Dendritic cell treated with granulocyte-macrophage colony-stimulating factor and Interleukin-4, amounts not matched to agents 40 ng/mL and 50 ng/mL, for 4 days (primary cell): ENCODE data around the gene GALK1.
A peak's percentile ranks its signal among the peaks of the same experiment; 100 is the strongest.
"Not testable (repeated sequence)": the region's sequence is repeated elsewhere in the genome, so short reads cannot be mapped to it uniquely, and the experiment has no call there.

ENCODE experiments used
- H3K27ac Mint-ChIP-seq: one replicate; pipeline ENCODE4 v1.8.0; 2022; ENCODE audit warnings: mild to moderate bottlenecking, mixed read lengths
- H3K27me3 Mint-ChIP-seq: one replicate; pipeline ENCODE4 v1.8.0; 2022; ENCODE audit warnings: mild to moderate bottlenecking, mixed read lengths
- H3K36me3 Mint-ChIP-seq: one replicate; pipeline ENCODE4 v1.8.0; 2022; ENCODE audit warnings: low read depth, mixed read lengths
- H3K4me1 Mint-ChIP-seq: one replicate; pipeline ENCODE4 v1.8.0; 2022; ENCODE audit warnings: low read depth, mixed read lengths
- H3K4me3 Mint-ChIP-seq: one replicate; pipeline ENCODE4 v1.8.0; 2022; ENCODE audit warnings: mild to moderate bottlenecking, moderate library complexity, mixed read lengths
- H3K9me3 Mint-ChIP-seq: one replicate; pipeline ENCODE4 v1.8.0; 2022; ENCODE audit warnings: mixed read lengths
- intact Hi-C: fragments of 100-400 bp; cut with micrococcal nuclease; formaldehyde crosslinking; loops from one replicate; pipeline ENCODE4 v1.15.0; 2022

Gene GALK1

DNA sequence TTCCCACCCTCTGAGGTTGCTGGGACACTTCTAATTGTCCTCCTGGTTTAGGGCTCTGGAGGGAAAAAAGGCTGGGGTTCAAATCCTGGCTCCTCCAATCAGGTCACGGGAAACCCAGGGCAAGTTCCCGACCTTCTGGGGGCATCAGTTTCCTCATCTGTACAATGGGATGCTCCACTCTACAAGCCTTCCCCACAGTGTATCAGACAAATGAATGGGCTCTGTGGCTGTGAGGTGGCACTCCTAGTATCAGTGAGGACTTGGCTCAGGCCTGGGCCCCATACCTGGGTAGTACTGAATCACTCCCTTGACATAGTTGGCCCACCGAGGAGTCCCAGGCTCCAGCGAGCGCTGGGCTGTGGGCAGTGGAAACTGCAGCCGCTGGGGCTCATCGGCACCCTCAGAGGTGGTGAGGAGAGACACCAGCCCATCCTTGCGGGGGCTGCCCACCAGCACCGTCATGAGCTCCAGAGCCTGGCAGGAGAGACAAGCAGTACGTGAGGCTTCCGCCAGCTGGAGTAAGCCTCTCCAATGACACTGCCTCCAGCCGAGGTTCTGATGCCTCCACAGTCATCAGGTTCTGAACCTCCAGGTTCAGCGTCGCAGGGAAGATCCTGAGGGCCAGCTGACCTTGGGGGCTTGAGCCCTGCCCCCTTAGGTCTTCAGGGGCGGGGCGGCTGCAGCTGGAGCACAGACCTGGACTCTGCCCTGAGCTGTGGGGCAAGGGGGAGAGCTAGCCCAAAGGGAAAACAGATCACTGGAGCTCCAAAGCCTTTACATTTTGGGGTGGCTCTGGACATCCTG, 1.2 kb downstream of the GALK1 start:
- H3K27me3 Mint-ChIP-seq, result peaks cover 2% of the 10 kb centered on the region
- no peaks in the 10 kb centered on the region for H3K9me3 Mint-ChIP-seq
- peak overlapping the region; percentile 79 for H3K27ac Mint-ChIP-seq
- H3K36me3 Mint-ChIP-seq, result peaks cover 34% of the 10 kb centered on the region
- peaks cover 27% of the 10 kb centered on the region for H3K4me1 Mint-ChIP-seq
- peak overlapping the region; percentile 79 for H3K4me3 Mint-ChIP-seq
- intact Hi-C loops, result loop anchor here (5.0 kb wide), 1 partner anchor 68 kb away; no protein-coding TSS in a partner anchor

DNA sequence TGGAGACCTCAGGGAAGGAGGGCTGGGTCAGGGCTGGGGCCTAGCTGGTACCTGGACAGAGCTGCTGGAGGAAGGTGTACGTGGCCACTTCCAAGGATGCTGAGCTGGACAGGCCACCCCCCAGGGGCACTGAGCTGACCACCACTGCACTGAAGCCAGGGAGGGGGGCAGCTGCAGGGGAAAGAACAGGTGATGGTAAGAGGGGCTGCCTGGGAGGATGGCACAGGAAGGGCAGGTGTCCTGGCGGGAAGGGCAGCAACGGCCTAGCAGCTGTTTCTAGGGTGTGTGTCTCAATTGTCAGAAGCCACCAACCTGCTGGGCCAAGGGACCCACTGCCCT, 1.8 kb downstream of the GALK1 start:
- Mint-ChIP-seq H3K27me3 (peaks cover 2% of the 10 kb centered on the region), H3K36me3 (peaks cover 40% of the 10 kb centered on the region), H3K4me1 (peaks cover 27% of the 10 kb centered on the region), H3K27ac (no peak overlapping the region), H3K4me3 (no peak overlapping the region), H3K9me3 (no peaks in the 10 kb centered on the region)
- intact Hi-C loops, result loop anchor here (5.0 kb wide), 1 partner anchor 69 kb away; no protein-coding TSS in a partner anchor

DNA sequence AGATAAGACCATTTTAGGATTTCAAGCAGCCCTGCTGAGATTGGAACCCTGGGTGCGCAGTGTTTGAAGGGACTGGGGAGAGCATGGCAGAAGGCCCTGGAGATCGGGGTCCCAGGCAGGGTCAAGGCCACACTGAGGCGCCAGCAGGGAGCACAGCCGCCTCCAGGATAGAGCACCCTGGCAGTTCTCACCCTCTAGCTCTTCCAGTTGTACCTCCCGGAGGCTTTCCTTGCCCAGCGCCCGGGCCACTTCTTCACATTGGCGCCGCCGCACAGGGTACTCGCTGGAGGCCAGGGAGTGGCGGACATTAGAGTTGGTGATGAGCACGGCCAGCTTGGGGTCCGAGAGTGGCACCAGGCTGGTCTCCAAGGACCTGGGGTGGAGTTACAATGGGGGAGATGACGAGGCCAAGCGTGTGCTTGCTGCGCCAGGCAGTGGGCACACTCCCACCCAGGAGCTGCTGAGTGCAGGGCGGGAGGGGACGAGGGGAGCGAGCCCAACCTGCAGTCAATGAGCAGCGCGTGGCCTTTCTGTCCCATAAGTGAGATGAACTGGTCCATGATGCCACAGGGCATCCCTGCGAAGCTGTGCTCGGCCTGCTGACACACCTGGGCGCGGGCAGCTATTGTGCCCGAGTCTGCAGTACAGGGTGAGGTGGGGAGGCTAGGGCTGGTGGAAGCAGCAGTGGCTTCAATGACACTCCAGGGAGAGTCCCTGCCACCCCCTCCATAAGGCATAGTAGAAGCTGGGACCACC, 2.3 kb downstream of the GALK1 start:
- Mint-ChIP-seq H3K27ac (no peak overlapping the region), H3K4me3 (no peak overlapping the region), H3K4me1 (peaks cover 27% of the 10 kb centered on the region), H3K27me3 (peaks cover 2% of the 10 kb centered on the region), H3K36me3 (peaks cover 45% of the 10 kb centered on the region), H3K9me3 (no peaks in the 10 kb centered on the region)
- intact Hi-C loops, result loop anchor here (5.0 kb wide), 1 partner anchor 70 kb away; no protein-coding TSS in a partner anchor

DNA sequence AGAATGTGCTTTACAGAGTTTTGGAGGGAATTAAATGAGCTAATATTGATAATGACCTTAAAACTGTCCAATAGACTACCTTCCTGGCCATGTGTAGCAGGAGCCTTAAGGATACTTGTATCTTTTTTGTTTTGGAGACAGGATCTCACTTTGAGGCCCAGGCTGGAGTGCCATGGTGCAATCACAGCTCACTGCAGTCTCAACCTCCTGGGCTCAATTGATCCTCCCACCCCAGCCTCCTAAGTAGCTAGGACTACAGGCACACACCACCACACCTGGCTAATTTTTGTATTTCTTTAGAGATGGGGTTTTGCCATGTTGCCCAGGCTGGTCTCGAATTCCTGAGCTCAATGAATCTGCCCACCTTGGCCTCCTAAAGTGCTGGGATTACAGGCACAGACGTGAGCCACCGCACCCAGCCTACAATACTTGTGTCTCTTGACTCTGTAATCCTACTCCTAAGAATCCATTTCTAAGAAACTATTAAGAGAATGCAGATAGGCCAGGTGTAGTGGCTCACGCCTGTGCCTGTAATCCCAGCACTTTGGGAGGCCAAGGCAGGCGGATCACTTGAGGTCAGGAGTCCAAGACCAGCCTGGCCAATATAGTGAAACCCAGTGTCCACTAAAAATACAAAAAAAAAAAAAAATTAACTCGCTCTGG, 4.9 kb downstream of the GALK1 start:
- peaks cover 40% of the 10 kb centered on the region for H3K4me1 Mint-ChIP-seq
- intact Hi-C loops, result loop anchor here (5.0 kb wide), 1 partner anchor 72 kb away; no protein-coding TSS in a partner anchor
- peaks cover 55% of the 10 kb centered on the region for H3K36me3 Mint-ChIP-seq
- H3K4me3 Mint-ChIP-seq, H3K27me3 Mint-ChIP-seq, H3K27ac Mint-ChIP-seq, H3K9me3 Mint-ChIP-seq: not testable (repeated sequence)

DNA sequence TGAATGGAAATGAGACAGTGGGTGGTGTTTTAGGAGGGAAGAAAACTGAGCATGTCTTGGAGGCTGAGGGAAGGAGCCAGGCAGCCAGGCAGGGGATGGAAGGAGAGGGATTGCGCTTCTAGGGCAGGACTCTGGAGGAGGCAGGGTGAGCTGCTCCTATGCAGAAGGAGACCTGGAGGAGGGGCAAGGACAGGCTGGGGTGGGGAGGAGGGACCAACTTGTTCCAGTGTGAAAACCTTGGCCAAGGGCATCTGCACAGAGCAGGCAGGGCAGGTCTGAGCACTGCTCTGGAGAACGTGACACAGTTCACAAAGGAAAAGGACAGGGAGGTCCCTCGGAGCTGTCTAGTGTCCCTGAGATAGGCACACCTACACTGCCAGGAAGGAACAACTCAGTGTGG, 5.5 kb downstream of the GALK1 start:
- intact Hi-C loops, result no loop called here
- peaks cover 44% of the 10 kb centered on the region for H3K4me1 Mint-ChIP-seq
- peaks cover 55% of the 10 kb centered on the region for H3K36me3 Mint-ChIP-seq
- peaks cover 7% of the 10 kb centered on the region for H3K27me3 Mint-ChIP-seq
- no peak overlapping the region for H3K27ac Mint-ChIP-seq
- no peak overlapping the region for H3K4me3 Mint-ChIP-seq
- H3K9me3 Mint-ChIP-seq, result no peaks in the 10 kb centered on the region

DNA sequence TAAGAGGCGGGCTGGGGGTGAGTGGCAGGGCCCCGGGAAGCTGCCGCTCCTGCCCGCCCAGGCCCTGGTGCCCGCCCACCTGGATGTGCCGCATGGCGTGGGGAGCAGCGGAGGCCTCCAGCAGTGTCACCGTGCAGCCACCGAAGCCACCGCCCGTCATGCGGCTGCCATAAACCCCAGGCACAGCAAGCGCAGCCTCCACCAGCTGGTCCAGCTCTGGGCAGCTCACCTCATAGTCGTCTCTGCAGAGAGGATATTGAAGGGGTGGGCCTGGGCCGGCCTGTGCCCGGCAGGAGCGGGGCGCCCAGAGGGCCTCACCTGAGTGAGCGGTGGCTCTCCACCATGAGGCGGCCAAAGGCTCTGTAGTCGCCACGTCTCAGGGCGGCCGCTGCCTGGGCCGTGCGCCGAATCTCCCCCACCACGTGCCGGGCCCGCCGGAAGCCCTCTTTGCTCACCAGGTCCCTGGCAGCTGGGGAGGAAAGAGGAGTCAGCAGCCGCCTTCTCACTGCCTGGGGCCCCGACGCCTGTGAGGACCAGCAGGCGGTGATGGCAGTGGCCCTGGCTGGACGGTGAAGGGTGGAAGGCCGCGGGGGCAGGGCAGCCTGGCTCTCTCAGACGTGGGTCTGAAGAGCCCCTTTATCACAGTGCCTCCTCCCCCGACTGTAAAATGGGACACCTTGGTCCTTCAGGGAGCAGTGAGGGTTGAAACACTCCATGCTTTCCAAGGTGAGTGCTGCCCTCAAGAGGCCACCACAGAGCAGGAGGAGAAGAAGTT, 6.7 kb downstream of the GALK1 start:
- Mint-ChIP-seq H3K4me3 (no peak overlapping the region), H3K27me3 (peaks cover 7% of the 10 kb centered on the region), H3K36me3 (peaks cover 52% of the 10 kb centered on the region), H3K9me3 (no peaks in the 10 kb centered on the region), H3K4me1 (peaks cover 39% of the 10 kb centered on the region), H3K27ac (no peak overlapping the region)
- intact Hi-C loops, result no loop called here

DNA sequence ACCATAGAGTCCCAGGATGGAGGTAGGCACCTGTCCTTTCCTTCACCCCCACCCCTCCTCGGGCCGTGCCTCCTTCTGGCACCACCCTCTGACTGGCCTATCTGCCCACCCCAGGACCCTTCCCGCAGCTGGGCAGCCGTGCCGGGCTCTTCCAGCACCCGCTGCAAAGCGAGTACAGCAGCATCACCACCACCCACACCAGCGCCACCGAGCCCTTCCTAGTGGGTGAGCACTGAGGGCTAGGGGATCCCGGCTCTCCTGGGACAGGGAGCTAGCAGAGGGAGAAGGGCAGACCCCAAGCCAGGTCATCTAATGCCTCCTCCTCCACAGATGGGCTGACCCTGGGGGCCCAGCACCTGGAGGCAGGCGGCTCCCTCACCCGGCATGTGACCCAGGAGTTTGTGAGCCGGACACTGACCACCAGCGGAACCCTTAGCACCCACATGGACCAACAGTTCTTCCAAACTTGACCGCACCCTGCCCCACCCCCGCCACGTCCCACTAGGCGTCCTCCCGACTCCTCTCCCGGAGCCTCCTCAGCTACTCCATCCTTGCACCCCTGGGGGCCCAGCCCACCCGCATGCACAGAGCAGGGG, 7.8 kb downstream of the GALK1 start:
- intact Hi-C loops, result no loop called here
- H3K27ac Mint-ChIP-seq, result no peak overlapping the region
- no peaks in the 10 kb centered on the region for H3K9me3 Mint-ChIP-seq
- H3K4me3 Mint-ChIP-seq, result no peak overlapping the region
- peaks cover 41% of the 10 kb centered on the region for H3K36me3 Mint-ChIP-seq
- peaks cover 30% of the 10 kb centered on the region for H3K4me1 Mint-ChIP-seq
- peaks cover 16% of the 10 kb centered on the region for H3K27me3 Mint-ChIP-seq

DNA sequence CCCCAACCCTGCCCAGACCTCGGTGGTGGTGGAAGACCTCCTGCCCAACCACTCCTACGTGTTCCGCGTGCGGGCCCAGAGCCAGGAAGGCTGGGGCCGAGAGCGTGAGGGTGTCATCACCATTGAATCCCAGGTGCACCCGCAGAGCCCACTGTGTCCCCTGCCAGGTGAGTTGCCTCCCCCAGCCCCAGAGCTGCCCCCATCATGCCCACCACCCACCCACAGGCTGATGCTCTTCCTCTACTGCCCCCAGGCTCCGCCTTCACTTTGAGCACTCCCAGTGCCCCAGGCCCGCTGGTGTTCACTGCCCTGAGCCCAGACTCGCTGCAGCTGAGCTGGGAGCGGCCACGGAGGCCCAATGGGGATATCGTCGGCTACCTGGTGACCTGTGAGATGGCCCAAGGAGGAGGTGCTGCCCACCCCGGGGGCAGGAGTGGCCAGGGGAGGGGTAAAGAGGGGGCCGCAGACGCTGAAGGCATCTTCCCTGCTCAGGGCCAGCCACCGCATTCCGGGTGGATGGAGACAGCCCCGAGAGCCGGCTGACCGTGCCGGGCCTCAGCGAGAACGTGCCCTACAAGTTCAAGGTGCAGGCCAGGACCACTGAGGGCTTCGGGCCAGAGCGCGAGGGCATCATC, 8.4 kb downstream of the GALK1 start:
- Mint-ChIP-seq H3K9me3 (no peaks in the 10 kb centered on the region), H3K4me3 (no peak overlapping the region), H3K36me3 (peaks cover 35% of the 10 kb centered on the region), H3K27ac (no peak overlapping the region), H3K4me1 (peaks cover 30% of the 10 kb centered on the region), H3K27me3 (peaks cover 16% of the 10 kb centered on the region)
- intact Hi-C loops, result no loop called here

DNA sequence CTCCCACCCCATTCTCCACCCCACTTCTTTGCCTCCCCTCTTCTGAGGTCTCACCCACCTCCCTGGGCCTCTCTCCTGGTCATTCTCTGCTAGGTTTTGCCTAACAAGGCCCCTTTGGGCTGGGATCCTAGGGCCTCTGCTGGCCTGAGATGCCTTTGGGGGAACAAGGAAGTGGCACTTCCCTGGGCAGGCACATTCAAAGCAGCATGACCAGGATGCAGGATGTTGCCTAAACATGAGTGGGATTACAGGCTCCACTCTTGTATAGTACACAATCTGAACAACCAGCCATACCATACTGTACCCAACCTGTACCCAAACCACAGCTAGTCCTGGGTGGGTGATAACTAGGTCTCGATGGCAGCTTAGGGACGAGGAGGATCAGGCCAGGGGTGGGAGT, 9.0 kb downstream of the GALK1 start:
- Mint-ChIP-seq H3K9me3 (no peaks in the 10 kb centered on the region), H3K27me3 (peaks cover 18% of the 10 kb centered on the region), H3K36me3 (peaks cover 30% of the 10 kb centered on the region), H3K4me1 (peaks cover 30% of the 10 kb centered on the region), H3K27ac (no peak overlapping the region), H3K4me3 (no peak overlapping the region)
- intact Hi-C loops, result no loop called here

DNA sequence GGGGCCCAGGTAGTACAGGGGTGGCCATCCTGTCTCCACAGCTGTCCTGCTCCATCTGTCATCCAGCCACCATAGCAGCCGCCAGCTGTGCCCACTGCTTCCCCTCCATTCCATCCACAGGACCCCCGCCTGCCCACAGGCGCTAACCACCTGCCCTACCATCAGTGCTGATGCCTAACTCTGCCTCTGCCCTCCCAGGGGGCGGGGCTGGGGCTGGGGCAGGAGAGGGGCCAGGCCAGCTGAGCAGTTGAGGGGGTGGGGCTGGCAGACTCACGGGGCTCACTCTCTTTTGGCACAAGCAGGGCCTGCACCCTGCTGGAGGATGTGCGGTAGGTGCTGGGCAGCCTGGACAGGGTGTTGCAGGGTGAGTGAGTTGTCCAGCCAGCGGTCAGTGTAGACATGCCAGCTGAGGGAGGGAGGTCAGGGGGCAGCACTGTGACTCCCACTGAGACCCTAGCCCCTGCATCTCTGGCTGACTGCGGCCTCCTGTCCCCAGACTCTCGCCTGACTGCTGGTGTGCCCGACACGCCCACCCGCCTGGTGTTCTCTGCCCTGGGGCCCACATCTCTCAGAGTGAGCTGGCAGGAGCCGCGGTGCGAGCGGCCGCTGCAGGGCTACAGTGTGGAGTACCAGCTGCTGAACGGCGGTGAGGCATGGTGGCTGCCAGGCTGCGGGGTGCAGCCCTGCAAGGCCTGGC, 9.6 kb downstream of the GALK1 start:
- peaks cover 25% of the 10 kb centered on the region for H3K27me3 Mint-ChIP-seq
- peaks cover 30% of the 10 kb centered on the region for H3K36me3 Mint-ChIP-seq
- no peaks in the 10 kb centered on the region for H3K9me3 Mint-ChIP-seq
- no peak overlapping the region for H3K4me3 Mint-ChIP-seq
- intact Hi-C loops, result no loop called here
- H3K4me1 Mint-ChIP-seq, result peaks cover 30% of the 10 kb centered on the region
- H3K27ac Mint-ChIP-seq, result no peak overlapping the region

DNA sequence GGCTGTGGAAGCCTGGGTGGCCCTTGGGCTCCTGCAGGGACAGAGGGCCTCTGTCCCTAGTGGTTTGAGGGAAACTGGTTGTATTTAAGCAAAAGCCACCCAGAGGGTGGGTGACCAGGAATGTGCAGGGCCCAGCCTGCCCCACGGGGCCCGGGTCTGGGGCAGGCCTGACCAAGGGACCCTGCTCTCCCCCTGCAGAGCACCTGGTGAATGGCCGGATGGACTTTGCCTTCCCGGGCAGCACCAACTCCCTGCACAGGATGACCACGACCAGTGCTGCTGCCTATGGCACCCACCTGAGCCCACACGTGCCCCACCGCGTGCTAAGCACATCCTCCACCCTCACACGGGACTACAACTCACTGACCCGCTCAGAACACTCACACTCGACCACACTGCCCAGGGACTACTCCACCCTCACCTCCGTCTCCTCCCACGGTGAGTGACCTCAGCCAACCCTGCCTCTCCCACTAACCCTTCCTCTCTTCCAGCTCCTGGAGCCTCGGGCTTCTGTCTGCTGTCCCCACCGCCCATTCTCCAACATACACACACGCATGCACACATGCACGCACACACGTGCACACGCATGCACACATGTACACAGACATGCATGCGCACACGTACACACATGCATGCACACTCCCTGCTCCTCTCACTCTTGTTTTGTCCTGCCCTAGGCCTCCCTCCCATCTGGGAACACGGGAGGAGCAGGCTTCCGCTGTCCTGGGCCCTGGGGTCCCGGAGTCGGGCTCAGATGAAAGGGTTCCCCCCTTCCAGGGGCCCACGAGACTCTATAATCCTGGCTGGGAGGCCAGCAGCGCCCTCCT, 10.4 kb downstream of the GALK1 start:
- H3K27ac Mint-ChIP-seq, result no peak overlapping the region

More for the DNA sequence above, 10.4 kb downstream of the GALK1 start:
- H3K4me1 Mint-ChIP-seq, result peaks cover 36% of the 10 kb centered on the region
- H3K27me3 Mint-ChIP-seq, result peaks cover 28% of the 10 kb centered on the region
- H3K4me3 Mint-ChIP-seq, result no peak overlapping the region
- intact Hi-C loops, result no loop called here
- H3K9me3 Mint-ChIP-seq, result no peaks in the 10 kb centered on the region
- H3K36me3 Mint-ChIP-seq, result peaks cover 29% of the 10 kb centered on the region
